H1 (cell line): ENCODE data around the gene MSN.

Experiments
- ASH2L ChIP-seq: fragments of 200-600, 300-600 bp; sonication (generic); IDR thresholded peaks from one replicate; pipeline ENCODE4 v1.7.1; 2017; ENCODE audit warnings: low read length
- CHD1 ChIP-seq: IDR thresholded peaks from 2 replicates; pipeline ENCODE4 v1.6.1; 2012; ENCODE audit warnings: low read depth, low read length, improper control_type of control experiment
- CREB1 ChIP-seq: IDR thresholded peaks from 2 replicates; pipeline ENCODE4 v1.6.1; 2012; ENCODE audit warnings: inconsistent platforms
- CTCF ChIP-seq, 3 experiments: IDR thresholded peaks; 1 replicate in 2 of 3; 2 replicates in 1 of 3; pipeline versions ENCODE4 v1.5.1 to v1.6.1; 2011; ENCODE audit warnings: low read length in 3 of 3, mild to moderate bottlenecking in 3 of 3, inconsistent platforms in 2 of 3, low read depth in 1 of 3, moderate library complexity in 1 of 3; ENCODE audit not compliant: insufficient read depth in 1 of 3; ENCODE audit errors: control extremely low read depth in 1 of 3
- EP300 ChIP-seq, 2 experiments: IDR thresholded peaks; 1 replicate in 1 of 2; 2 replicates in 1 of 2; pipeline ENCODE4 v1.6.1; 2011 to 2012; ENCODE audit warnings: low read depth in 2 of 2, low read length in 2 of 2, mild to moderate bottlenecking in 2 of 2, borderline replicate concordance in 1 of 2, inconsistent platforms in 1 of 2, moderate library complexity in 1 of 2
- EZH2 ChIP-seq: fragments of 200-600 bp; sonication (generic); IDR thresholded peaks from 2 replicates; pipeline ENCODE4 v1.7.1; 2012; ENCODE audit warnings: low read depth, mild to moderate bottlenecking, moderate library complexity, low read length, inconsistent platforms; ENCODE audit not compliant: severe bottlenecking
- GABPA ChIP-seq: IDR thresholded peaks from 2 replicates; pipeline ENCODE4 v1.6.1; 2011; ENCODE audit warnings: mild to moderate bottlenecking, low read length, moderate library complexity, borderline replicate concordance; ENCODE audit not compliant: insufficient read depth
- POLR2A ChIP-seq, 2 experiments: IDR thresholded peaks; 1 replicate in 1 of 2; 2 replicates in 1 of 2; pipeline ENCODE4 v1.6.1; 2011; ENCODE audit warnings: low read depth in 2 of 2, low read length in 2 of 2, mild to moderate bottlenecking in 2 of 2; ENCODE audit errors: control extremely low read depth in 1 of 2
- POLR2AphosphoS5 ChIP-seq: IDR thresholded peaks from 2 replicates; pipeline ENCODE4 v1.6.1; 2011; ENCODE audit warnings: low read depth, low read length
- RFX5 ChIP-seq: IDR thresholded peaks from 2 replicates; pipeline ENCODE4 v1.6.1; 2011; ENCODE audit warnings: low read depth, low read length, improper control_type of control experiment, borderline replicate concordance
- SUZ12 ChIP-seq: fragments of 200-600 bp; sonication (generic); IDR thresholded peaks from 2 replicates; pipeline ENCODE4 v1.6.1; 2012; ENCODE audit warnings: mild to moderate bottlenecking, inconsistent platforms, low read length, moderate library complexity, mixed read lengths

GRCh38 chrX:65671966-65672365 is 4.5 kb downstream of the MSN start:
- TF ChIP-seq GABPA (no peak), CTCF (IDR thresholded peaks at IDR 0.05; ENCODE audit: control extremely low read depth in 1 of 3, insufficient read depth in 1 of 3, low read depth in 1 of 3, low read length in 3 of 3) (no peak), CREB1 (no peak), SUZ12 (no peak), CHD1 (no peak), ASH2L (no peak), POLR2A (IDR thresholded peaks at IDR 0.05; ENCODE audit: control extremely low read depth in 1 of 2, low read depth in 2 of 2, low read length in 2 of 2) (no peak), POLR2AphosphoS5 (no peak), EP300 (IDR thresholded peaks at IDR 0.05; ENCODE audit: borderline replicate concordance in 1 of 2, low read depth in 2 of 2, low read length in 2 of 2) (no peak), EZH2 (no peak), RFX5 (no peak)
